Measurements from ENCODE around the gene MCCD1.

Gene MCCD1

DNA sequence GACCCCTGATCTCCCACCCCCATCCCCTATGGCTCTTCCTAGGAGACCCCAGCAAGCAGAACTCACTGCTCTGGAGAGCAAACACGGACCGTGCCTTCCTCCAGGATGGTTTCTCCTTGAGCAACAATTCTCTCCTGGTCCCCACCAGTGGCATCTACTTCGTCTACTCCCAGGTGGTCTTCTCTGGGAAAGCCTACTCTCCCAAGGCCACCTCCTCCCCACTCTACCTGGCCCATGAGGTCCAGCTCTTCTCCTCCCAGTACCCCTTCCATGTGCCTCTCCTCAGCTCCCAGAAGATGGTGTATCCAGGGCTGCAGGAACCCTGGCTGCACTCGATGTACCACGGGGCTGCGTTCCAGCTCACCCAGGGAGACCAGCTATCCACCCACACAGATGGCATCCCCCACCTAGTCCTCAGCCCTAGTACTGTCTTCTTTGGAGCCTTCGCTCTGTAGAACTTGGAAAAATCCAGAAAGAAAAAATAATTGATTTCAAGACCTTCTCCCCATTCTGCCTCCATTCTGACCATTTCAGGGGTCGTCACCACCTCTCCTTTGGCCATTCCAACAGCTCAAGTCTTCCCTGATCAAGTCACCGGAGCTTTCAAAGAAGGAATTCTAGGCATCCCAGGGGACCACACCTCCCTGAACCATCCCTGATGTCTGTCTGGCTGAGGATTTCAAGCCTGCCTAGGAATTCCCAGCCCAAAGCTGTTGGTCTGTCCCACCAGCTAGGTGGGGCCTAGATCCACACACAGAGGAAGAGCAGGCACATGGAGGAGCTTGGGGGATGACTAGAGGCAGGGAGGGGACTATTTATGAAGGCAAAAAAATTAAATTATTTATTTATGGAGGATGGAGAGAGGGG, 44.7 kb downstream of the MCCD1 start:
- DNase-seq, result no peak

DNA sequence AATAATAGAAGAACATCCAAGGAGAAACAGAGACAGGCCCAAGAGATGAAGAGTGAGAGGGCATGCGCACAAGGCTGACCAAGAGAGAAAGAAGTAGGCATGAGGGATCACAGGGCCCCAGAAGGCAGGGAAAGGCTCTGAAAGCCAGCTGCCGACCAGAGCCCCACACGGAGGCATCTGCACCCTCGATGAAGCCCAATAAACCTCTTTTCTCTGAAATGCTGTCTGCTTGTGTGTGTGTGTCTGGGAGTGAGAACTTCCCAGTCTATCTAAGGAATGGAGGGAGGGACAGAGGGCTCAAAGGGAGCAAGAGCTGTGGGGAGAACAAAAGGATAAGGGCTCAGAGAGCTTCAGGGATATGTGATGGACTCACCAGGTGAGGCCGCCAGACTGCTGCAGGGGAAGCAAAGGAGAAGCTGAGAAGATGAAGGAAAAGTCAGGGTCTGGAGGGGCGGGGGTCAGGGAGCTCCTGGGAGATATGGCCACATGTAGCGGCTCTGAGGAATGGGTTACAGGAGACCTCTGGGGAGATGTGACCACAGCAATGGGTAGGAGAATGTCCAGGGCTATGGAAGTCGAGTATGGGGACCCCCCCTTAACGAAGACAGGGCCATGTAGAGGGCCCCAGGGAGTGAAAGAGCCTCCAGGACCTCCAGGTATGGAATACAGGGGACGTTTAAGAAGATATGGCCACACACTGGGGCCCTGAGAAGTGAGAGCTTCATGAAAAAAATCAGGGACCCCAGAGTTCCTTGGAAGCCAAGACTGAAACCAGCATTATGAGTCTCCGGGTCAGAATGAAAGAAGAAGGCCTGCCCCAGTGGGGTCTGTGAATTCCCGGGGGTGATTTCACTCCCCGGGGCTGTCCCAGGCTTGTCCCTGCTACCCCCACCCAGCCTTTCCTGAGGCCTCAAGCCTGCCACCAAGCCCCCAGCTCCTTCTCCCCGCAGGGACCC, 45.6 kb downstream of the MCCD1 start:
- no peak for DNase-seq

DNA sequence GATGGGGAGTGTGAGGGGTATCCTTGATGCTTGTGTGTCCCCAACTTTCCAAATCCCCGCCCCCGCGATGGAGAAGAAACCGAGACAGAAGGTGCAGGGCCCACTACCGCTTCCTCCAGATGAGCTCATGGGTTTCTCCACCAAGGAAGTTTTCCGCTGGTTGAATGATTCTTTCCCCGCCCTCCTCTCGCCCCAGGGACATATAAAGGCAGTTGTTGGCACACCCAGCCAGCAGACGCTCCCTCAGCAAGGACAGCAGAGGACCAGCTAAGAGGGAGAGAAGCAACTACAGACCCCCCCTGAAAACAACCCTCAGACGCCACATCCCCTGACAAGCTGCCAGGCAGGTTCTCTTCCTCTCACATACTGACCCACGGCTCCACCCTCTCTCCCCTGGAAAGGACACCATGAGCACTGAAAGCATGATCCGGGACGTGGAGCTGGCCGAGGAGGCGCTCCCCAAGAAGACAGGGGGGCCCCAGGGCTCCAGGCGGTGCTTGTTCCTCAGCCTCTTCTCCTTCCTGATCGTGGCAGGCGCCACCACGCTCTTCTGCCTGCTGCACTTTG, 46.7 kb downstream of the MCCD1 start, which contains the start of gene TNF:
TSS of gene TNF (plus strand) at position 231 of the 567 bp plus-strand sequence. CDS start at position 408, 177 bp downstream.
- DNase-seq, result no peak

DNA sequence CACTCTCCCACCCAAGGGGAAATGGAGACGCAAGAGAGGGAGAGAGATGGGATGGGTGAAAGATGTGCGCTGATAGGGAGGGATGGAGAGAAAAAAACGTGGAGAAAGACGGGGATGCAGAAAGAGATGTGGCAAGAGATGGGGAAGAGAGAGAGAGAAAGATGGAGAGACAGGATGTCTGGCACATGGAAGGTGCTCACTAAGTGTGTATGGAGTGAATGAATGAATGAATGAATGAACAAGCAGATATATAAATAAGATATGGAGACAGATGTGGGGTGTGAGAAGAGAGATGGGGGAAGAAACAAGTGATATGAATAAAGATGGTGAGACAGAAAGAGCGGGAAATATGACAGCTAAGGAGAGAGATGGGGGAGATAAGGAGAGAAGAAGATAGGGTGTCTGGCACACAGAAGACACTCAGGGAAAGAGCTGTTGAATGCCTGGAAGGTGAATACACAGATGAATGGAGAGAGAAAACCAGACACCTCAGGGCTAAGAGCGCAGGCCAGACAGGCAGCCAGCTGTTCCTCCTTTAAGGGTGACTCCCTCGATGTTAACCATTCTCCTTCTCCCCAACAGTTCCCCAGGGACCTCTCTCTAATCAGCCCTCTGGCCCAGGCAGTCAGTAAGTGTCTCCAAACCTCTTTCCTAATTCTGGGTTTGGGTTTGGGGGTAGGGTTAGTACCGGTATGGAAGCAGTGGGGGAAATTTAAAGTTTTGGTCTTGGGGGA, 47.4 kb downstream of the MCCD1 start:
- no peak for DNase-seq

DNA sequence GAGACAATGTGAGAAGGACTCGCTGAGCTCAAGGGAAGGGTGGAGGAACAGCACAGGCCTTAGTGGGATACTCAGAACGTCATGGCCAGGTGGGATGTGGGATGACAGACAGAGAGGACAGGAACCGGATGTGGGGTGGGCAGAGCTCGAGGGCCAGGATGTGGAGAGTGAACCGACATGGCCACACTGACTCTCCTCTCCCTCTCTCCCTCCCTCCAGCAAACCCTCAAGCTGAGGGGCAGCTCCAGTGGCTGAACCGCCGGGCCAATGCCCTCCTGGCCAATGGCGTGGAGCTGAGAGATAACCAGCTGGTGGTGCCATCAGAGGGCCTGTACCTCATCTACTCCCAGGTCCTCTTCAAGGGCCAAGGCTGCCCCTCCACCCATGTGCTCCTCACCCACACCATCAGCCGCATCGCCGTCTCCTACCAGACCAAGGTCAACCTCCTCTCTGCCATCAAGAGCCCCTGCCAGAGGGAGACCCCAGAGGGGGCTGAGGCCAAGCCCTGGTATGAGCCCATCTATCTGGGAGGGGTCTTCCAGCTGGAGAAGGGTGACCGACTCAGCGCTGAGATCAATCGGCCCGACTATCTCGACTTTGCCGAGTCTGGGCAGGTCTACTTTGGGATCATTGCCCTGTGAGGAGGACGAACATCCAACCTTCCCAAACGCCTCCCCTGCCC, 48.3 kb downstream of the MCCD1 start:
- DNase-seq, result no peak

DNA sequence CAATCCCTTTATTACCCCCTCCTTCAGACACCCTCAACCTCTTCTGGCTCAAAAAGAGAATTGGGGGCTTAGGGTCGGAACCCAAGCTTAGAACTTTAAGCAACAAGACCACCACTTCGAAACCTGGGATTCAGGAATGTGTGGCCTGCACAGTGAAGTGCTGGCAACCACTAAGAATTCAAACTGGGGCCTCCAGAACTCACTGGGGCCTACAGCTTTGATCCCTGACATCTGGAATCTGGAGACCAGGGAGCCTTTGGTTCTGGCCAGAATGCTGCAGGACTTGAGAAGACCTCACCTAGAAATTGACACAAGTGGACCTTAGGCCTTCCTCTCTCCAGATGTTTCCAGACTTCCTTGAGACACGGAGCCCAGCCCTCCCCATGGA, 48.8 kb downstream of the MCCD1 start:
- DNase-seq, result no peak

DNA sequence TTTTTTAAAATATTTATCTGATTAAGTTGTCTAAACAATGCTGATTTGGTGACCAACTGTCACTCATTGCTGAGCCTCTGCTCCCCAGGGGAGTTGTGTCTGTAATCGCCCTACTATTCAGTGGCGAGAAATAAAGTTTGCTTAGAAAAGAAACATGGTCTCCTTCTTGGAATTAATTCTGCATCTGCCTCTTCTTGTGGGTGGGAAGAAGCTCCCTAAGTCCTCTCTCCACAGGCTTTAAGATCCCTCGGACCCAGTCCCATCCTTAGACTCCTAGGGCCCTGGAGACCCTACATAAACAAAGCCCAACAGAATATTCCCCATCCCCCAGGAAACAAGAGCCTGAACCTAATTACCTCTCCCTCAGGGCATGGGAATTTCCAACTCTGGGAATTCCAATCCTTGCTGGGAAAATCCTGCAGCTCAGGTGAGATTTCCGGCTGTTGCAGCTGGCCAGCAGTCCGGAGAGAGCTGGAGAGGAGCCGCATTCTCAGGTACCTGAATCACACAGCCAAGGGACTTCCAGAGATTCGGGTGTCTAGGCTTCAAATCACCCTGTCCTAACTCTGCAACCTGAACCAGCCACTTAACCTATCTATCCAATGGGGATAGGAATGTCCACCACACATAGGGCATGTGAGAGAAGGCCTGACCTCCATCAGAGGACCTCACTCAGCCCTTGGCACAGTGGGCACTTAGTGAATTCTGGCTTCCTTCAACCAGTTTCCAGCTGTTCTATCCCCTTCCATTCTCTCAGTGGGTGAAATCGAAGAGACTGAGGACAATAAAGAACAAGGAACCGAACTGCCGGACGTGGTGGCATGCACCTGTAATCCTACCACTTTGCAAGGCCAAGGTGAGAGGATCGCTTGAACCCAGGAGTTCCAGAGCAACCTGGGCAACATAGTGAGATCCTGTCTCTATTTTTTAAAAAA, 49.7 kb downstream of the MCCD1 start:
- no peak for DNase-seq

DNA sequence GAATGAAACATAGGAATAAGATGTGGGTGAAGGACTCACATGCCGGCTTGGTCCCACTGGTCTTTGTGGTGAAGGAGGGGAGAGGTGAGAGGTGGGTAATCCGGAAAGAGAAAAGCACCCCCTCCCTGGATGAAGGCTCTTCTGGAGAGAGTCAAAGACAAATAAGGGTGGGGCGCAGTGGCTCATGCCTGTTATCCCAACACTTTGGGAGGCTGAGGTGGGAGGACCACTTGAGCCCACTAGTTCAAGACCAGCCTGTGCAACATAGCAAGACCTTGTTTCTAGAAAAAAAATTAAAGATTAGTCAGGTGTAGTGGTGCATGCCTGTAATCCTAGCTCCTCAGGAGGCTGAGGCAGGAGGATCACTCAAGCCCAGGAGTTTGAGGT, 50.4 kb downstream of the MCCD1 start:
- DNase-seq, result no peak
